Measurements from ENCODE around the gene STK4. TPM values are rescaled to one million over a fixed set of nuclear protein-coding genes. Genes with fewer than 3 reads are reported as not detected.

The STK4 gene
- total RNA-seq, 2 donors from 2014 or later = 17.8 to 23.6 TPM

DNA sequence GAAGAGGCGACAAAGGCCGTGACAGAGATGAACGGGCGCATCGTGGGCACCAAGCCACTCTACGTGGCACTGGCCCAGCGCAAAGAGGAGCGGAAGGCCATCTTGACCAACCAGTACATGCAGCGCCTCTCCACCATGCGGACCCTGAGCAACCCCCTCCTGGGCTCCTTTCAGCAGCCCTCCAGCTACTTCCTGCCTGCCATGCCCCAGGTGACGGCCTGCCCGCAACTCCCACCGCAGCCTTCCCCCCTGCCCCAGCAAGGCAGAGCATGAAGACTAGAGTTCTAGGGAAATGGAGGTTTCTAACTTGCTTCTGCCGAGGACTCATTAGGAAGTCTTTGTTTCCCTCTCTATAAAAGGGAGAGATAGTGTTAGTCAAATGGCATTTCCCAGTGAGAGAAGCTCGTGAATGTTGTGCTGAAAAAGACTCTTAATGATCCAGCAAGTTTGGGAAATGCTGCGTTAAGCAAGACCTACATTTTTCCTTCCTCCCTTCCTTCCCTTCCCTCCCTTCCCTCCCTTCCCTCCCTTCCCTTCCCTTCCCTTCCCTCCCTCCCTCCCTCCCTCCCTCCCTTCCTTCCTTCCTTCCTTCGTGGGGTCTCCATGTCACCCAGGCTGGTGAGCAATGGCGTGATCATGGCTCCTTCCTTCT, 35.7 kb upstream of the STK4 start:
- 94% methylated on average over 16 to 18 of the region's 18 CpGs for WGBS, 2 donors
- ATAC-seq (no peak), DNase-seq (no peak)
- intact Hi-C loops (cut with DNase I) = no loop called here
- no peak overlapping the region for H3K27ac ChIP-seq
- no peaks in the 10 kb centered on the region for H3K27me3 ChIP-seq
- H3K9me3 ChIP-seq = no peaks in the 10 kb centered on the region
- H3K36me3 ChIP-seq (replicated peaks in 1 of 2; ENCODE audit: insufficient read depth in 1 of 2, low read depth in 2 of 2) = no peaks in the 10 kb centered on the region
- H3K4me3 ChIP-seq = no peak overlapping the region
- no peaks in the 10 kb centered on the region for H3K4me1 ChIP-seq
- TF ChIP-seq, protein P1, sequence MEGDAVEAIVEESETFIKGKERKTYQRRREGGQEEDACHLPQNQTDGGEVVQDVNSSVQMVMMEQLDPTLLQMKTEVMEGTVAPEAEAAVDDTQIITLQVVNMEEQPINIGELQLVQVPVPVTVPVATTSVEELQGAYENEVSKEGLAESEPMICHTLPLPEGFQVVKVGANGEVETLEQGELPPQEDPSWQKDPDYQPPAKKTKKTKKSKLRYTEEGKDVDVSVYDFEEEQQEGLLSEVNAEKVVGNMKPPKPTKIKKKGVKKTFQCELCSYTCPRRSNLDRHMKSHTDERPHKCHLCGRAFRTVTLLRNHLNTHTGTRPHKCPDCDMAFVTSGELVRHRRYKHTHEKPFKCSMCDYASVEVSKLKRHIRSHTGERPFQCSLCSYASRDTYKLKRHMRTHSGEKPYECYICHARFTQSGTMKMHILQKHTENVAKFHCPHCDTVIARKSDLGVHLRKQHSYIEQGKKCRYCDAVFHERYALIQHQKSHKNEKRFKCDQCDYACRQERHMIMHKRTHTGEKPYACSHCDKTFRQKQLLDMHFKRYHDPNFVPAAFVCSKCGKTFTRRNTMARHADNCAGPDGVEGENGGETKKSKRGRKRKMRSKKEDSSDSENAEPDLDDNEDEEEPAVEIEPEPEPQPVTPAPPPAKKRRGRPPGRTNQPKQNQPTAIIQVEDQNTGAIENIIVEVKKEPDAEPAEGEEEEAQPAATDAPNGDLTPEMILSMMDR (IDR thresholded peaks at IDR 0.05) = no peak
- no peak for TF ChIP-seq POLR2A (IDR thresholded peaks at IDR 0.05)

DNA sequence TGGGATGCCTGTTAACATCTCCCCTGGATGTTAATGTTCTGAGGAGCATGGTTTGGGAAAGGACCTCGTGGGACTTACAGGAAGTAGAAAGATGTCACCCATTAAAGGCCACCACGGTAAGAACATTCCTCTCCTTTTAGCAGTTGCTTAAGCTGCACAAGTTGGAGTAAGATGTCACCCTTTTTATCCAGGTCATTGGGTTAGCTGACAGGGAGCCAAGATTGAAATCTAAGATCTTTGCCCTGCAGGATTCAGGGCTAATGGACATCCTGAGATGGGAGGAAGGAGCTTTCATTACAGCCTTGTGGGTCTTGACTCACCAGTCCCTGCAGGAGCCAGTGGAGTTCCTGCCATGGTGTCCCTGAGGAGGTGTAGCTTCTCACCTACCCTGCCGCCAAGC, 34.4 kb upstream of the STK4 start:
- TF ChIP-seq, protein P1 (IDR thresholded peaks at IDR 0.05) = no peak
- no peak for TF ChIP-seq POLR2A (IDR thresholded peaks at IDR 0.05)
- WGBS, 2 donors = 78 to 81% methylated on average over 2 to 3 of the region's 3 CpGs
- Histone ChIP-seq H3K4me1 (no peaks in the 10 kb centered on the region), H3K27ac (no peak overlapping the region), H3K36me3 (replicated peaks in 1 of 2; ENCODE audit: insufficient read depth in 1 of 2, low read depth in 2 of 2) (no peaks in the 10 kb centered on the region), H3K9me3 (no peaks in the 10 kb centered on the region), H3K27me3 (no peaks in the 10 kb centered on the region), H3K4me3 (no peak overlapping the region)
- no peak for ATAC-seq
- intact Hi-C loops (cut with DNase I) = no loop called here
- DNase-seq = no peak

DNA sequence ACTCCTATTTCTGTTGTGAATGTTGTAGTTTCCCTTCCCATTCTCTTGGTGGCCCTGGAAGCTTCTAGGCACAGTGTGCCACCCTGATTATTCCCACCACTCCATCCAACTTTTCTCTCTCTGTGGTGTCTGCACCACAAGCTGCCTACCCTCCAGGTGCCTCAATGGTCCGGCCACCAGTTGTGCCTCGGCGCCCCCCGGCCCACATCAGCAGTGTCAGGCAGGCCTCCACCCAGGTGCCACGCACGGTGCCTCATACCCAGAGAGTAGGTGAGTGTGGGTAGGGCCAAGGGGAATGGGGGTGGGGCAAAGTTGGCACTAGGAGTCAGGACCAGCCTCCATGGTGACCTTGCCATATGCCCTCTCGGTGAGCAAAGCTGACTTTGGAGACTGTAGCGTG, 33.4 kb upstream of the STK4 start:
- intact Hi-C loops (cut with DNase I) = no loop called here
- DNase-seq (no peak), ATAC-seq (no peak)
- no peaks in the 10 kb centered on the region for H3K4me1 ChIP-seq
- H3K9me3 ChIP-seq = no peaks in the 10 kb centered on the region
- no peak overlapping the region for H3K4me3 ChIP-seq
- no peak overlapping the region for H3K27ac ChIP-seq
- TF ChIP-seq, protein P1 (IDR thresholded peaks at IDR 0.05) = no peak
- no peak for TF ChIP-seq POLR2A (IDR thresholded peaks at IDR 0.05)
- H3K27me3 ChIP-seq = no peaks in the 10 kb centered on the region
- 89 to 94% methylated on average over 2 to 8 of the region's 8 CpGs for WGBS, 2 donors
- H3K36me3 ChIP-seq (replicated peaks in 1 of 2; ENCODE audit: insufficient read depth in 1 of 2, low read depth in 2 of 2) = peaks cover 0 to under 1% of the 10 kb centered on the region in 2 donors

DNA sequence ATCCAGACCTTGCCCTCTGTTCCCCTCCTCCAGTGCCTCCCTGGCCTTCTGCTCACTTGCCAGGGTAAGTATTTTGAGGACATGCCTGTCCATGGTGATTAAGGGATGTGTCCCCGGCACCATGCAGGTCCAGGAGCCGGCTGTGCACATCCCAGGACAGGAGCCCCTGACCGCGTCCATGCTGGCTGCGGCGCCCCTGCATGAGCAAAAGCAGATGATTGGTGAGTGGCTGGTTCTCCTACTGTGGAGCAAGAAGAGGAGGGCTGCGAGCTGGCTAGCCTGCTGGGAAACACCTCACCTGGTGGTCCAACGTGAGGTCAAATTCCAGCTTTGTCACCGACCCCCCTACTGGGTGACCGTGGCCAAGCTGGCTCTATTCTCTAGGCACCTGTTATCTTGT, 29.8 kb upstream of the STK4 start:
- intact Hi-C loops (cut with DNase I) = no loop called here
- H3K27ac ChIP-seq = no peak overlapping the region
- H3K9me3 ChIP-seq = no peaks in the 10 kb centered on the region
- H3K36me3 ChIP-seq (replicated peaks in 1 of 2; ENCODE audit: insufficient read depth in 1 of 2, low read depth in 2 of 2) = peaks cover 0 to 3% of the 10 kb centered on the region in 2 donors
- DNase-seq = no peak
- no peak for ATAC-seq
- H3K4me1 ChIP-seq = no peaks in the 10 kb centered on the region
- WGBS, 2 donors = 74 to 85% methylated on average over 10 of the region's 10 CpGs
- H3K4me3 ChIP-seq = no peak overlapping the region
- TF ChIP-seq, protein P1 (IDR thresholded peaks at IDR 0.05) = no peak
- no peak for TF ChIP-seq POLR2A (IDR thresholded peaks at IDR 0.05)
- H3K27me3 ChIP-seq = no peaks in the 10 kb centered on the region

DNA sequence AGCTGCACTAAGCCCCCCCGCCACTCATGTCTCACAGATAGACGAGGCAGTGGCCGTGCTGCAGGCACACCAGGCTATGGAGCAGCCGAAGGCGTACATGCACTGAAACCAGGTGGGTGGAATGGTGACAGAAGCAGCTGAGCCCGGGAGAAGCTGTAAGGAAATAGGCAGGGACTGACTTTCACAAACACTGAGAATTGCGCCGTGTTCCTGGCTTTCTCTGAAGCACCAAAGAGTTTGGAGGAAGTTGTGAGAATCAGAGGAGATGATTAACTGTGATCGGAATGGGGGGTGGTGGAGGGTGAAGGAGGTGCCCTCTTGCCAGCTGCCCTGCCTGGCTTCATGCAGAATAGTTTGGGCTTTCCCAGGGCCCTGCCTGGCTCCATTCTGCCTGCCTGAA, 27.7 kb upstream of the STK4 start:
- 79 to 83% methylated on average over 9 of the region's 9 CpGs for WGBS, 2 donors

More for the DNA sequence above, 27.7 kb upstream of the STK4 start:
- Histone ChIP-seq H3K36me3 (replicated peaks in 1 of 2; ENCODE audit: insufficient read depth in 1 of 2, low read depth in 2 of 2) (peaks cover 0 to 16% of the 10 kb centered on the region in 2 donors), H3K9me3 (no peaks in the 10 kb centered on the region), H3K4me1 (no peaks in the 10 kb centered on the region), H3K27me3 (no peaks in the 10 kb centered on the region), H3K27ac (no peak overlapping the region), H3K4me3 (no peak overlapping the region)
- ATAC-seq (no peak), DNase-seq (no peak)
- TF ChIP-seq POLR2A (IDR thresholded peaks at IDR 0.05) = no peak
- TF ChIP-seq, protein P1 (IDR thresholded peaks at IDR 0.05) = no peak
- intact Hi-C loops (cut with DNase I) = no loop called here
